HEK293 (cell line): ENCODE measurements around the gene PPEF1.

Experiments used
- CTCF ChIA-PET: fragments of 350-600 bp; formaldehyde crosslinking; extraction: SDS; loops from one replicate; lab custom pipeline; 2021; ENCODE audit warnings: antibody characterized with exemption; lab: Yijun Ruan, JAX
- POLR2A ChIA-PET: fragments of 300-600 bp; formaldehyde crosslinking; extraction: SDS; loops from one replicate; lab custom pipeline; 2020; ENCODE audit warnings: antibody characterized with exemption, inconsistent platforms; lab: Yijun Ruan, JAX
- H3K27ac ChIP-seq: fragments of 200-500 bp; sonication (Bioruptor generic); 2 replicates; pipeline ENCODE4 v1.5.1; 2014; ENCODE audit warnings: low read depth, low read length, control low read depth, inconsistent platforms; ENCODE audit errors: extremely low read depth
- H3K36me3 ChIP-seq, 2 experiments: fragments of 200-500 bp in 1 of 2; sonication (Bioruptor generic) in 1 of 2; 1 replicate in 1 of 2; 2 replicates in 1 of 2; pipeline ENCODE4 v1.5.1; 2014 to 2017; ENCODE audit warnings: inconsistent platforms in 2 of 2, low read length in 2 of 2; ENCODE audit not compliant: control insufficient read depth in 2 of 2, insufficient read depth in 1 of 2
- H3K4me1 ChIP-seq: fragments of 200-500 bp; sonication (Bioruptor generic); 2 replicates; pipeline ENCODE4 v1.5.1; 2014; ENCODE audit warnings: mild to moderate bottlenecking, low read length, inconsistent platforms; ENCODE audit not compliant: control insufficient read depth, insufficient read depth
- H3K4me3 ChIP-seq: 2 replicates; pipeline ENCODE4 v1.5.1; 2011; ENCODE audit warnings: low read depth, mild to moderate bottlenecking, control low read depth, low read length, moderate library complexity
- H3K9me3 ChIP-seq: fragments of 200-500 bp; sonication (Bioruptor generic); 2 replicates; pipeline ENCODE4 v1.5.1; 2014; ENCODE audit warnings: low read depth, low read length, inconsistent platforms; ENCODE audit not compliant: control insufficient read depth, insufficient read depth
- HOXC10 ChIP-seq: sonication (generic); formaldehyde crosslinking; IDR thresholded peaks from 2 replicates; pipeline ENCODE4 v1.8.1; 2023; ENCODE audit warnings: mild to moderate bottlenecking, missing genetic modification reagents
- KLF16 ChIP-seq: fragments of 450-650 bp; formaldehyde crosslinking; IDR thresholded peaks from 2 replicates; pipeline ENCODE4 v1.5.1; 2017; ENCODE audit warnings: missing biosample characterization, missing genetic modification characterization
- MEIS1 ChIP-seq: sonication (generic); formaldehyde crosslinking; IDR thresholded peaks from 2 replicates; pipeline ENCODE4 v1.8.1; 2022; ENCODE audit warnings: missing genetic modification reagents, mild to moderate bottlenecking, borderline replicate concordance
- PRDM1 ChIP-seq: fragments of 450-650 bp; formaldehyde crosslinking; IDR thresholded peaks from 2 replicates; pipeline ENCODE4; 2016; ENCODE audit warnings: missing biosample characterization, missing genetic modification characterization
- SCRT2 ChIP-seq: fragments of 450-650 bp; formaldehyde crosslinking; IDR thresholded peaks from 2 replicates; pipeline ENCODE4 v1.5.1; 2016; ENCODE audit warnings: missing biosample characterization, missing genetic modification characterization
- ZBTB10 ChIP-seq: fragments of 450-650 bp; formaldehyde crosslinking; IDR thresholded peaks from 2 replicates; pipeline ENCODE4 v1.5.1; 2016; ENCODE audit warnings: missing biosample characterization, missing genetic modification characterization
- ZFHX2 ChIP-seq: fragments of 450-650 bp; formaldehyde crosslinking; conservative IDR thresholded peaks from 2 replicates; pipeline ENCODE4 v1.5.1; 2016; ENCODE audit warnings: missing biosample characterization, missing genetic modification characterization
- ZNF155 ChIP-seq: fragments of 450-650 bp; formaldehyde crosslinking; IDR thresholded peaks from 2 replicates; pipeline ENCODE4 v1.5.1; 2016; ENCODE audit warnings: missing biosample characterization, missing genetic modification characterization
- ZNF184 ChIP-seq: fragments of 450-650 bp; IDR thresholded peaks from 2 replicates; pipeline ENCODE4 v1.5.1; 2018; ENCODE audit warnings: missing biosample characterization, mild to moderate bottlenecking, missing genetic modification characterization
- ZNF394 ChIP-seq: fragments of 450-650 bp; formaldehyde crosslinking; IDR thresholded peaks from 2 replicates; pipeline ENCODE4 v1.5.1; 2016; ENCODE audit warnings: missing biosample characterization, missing genetic modification characterization, mild to moderate bottlenecking, moderate library complexity, borderline replicate concordance
- ZNF398 ChIP-seq: fragments of 450-650 bp; formaldehyde crosslinking; IDR thresholded peaks from 2 replicates; pipeline ENCODE4 v1.5.1; 2017; ENCODE audit warnings: missing biosample characterization, missing genetic modification characterization
- ZNF473 ChIP-seq: fragments of 450-650 bp; formaldehyde crosslinking; IDR thresholded peaks from 2 replicates; pipeline ENCODE4 v1.5.1; 2017; ENCODE audit warnings: missing biosample characterization, missing genetic modification characterization
- ZNF518A ChIP-seq: fragments of 450-650 bp; formaldehyde crosslinking; conservative IDR thresholded peaks from 2 replicates; pipeline ENCODE4 v1.5.1; 2016; ENCODE audit warnings: low read depth, missing biosample characterization, missing genetic modification characterization
- ZNF529 ChIP-seq: fragments of 450-650 bp; formaldehyde crosslinking; IDR thresholded peaks from 2 replicates; pipeline ENCODE4 v1.5.1; 2017; ENCODE audit warnings: missing genetic modification characterization, missing biosample characterization; ENCODE audit not compliant: insufficient replicate concordance
- ZNF548 ChIP-seq: fragments of 450-650 bp; formaldehyde crosslinking; IDR thresholded peaks from 2 replicates; pipeline ENCODE4 v1.5.1; 2016; ENCODE audit warnings: missing biosample characterization, missing genetic modification characterization
- ZNF843 ChIP-seq: fragments of 450-650 bp; formaldehyde crosslinking; IDR thresholded peaks from 2 replicates; pipeline ENCODE4 v1.5.1; 2016; ENCODE audit warnings: missing biosample characterization, missing genetic modification characterization
- TF ChIP-seq, protein P1 (sequence below): fragments of 450-650 bp; formaldehyde crosslinking; IDR thresholded peaks from 2 replicates; pipeline ENCODE4 v1.5.1; 2016; ENCODE audit warnings: missing biosample characterization, missing genetic modification characterization

The PPEF1 gene

GRCh38 chrX:18702362-18703195, 4.9 kb upstream of the PPEF1 start (continued):
- TF ChIP-seq ZNF518A (tag by site-specific recombination) = 0 out of 2 replicates have a peak, but pooled peaks have one; percentile 24
- TF ChIP-seq ZNF473 = no peak
- TF ChIP-seq KLF16 (tag by site-specific recombination) = no peak
- no peak for TF ChIP-seq ZNF529
- no peak for TF ChIP-seq HOXC10 (CRISPR knock-in tag)
- TF ChIP-seq ZNF184 (tag by site-specific recombination) = peak; percentile 49; the same call in 1 of the 2 replicates

- no peaks in the 10 kb centered on the region for H3K4me1 ChIP-seq
- no peak overlapping the region for H3K27ac ChIP-seq
- H3K9me3 ChIP-seq = no peaks in the 10 kb centered on the region
- CTCF ChIA-PET = no interaction called here
- no peaks in the 10 kb centered on the region for H3K36me3 ChIP-seq
- no peak overlapping the region for H3K4me3 ChIP-seq
- no peak for TF ChIP-seq ZNF398 (tag by site-specific recombination)
- no peak for TF ChIP-seq MEIS1 (CRISPR knock-in tag)
- TF ChIP-seq PRDM1 (tag by site-specific recombination) = no peak
- TF ChIP-seq SCRT2 = no peak
- TF ChIP-seq ZNF155 (tag by site-specific recombination) = no peak
- TF ChIP-seq ZNF843 (tag by site-specific recombination) = no peak
- TF ChIP-seq, protein P1, sequence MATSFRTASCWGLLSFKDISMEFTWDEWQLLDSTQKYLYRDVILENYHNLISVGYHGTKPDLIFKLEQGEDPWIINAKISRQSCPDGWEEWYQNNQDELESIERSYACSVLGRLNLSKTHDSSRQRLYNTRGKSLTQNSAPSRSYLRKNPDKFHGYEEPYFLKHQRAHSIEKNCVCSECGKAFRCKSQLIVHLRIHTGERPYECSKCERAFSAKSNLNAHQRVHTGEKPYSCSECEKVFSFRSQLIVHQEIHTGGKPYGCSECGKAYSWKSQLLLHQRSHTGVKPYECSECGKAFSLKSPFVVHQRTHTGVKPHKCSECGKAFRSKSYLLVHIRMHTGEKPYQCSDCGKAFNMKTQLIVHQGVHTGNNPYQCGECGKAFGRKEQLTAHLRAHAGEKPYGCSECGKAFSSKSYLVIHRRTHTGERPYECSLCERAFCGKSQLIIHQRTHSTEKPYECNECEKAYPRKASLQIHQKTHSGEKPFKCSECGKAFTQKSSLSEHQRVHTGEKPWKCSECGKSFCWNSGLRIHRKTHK (tag by site-specific recombination) = no peak
- no peak for TF ChIP-seq ZFHX2 (tag by site-specific recombination)
- TF ChIP-seq ZBTB10 (tag by site-specific recombination) = no peak
- TF ChIP-seq ZNF394 (tag by site-specific recombination) = no peak
- no peak for TF ChIP-seq ZNF548
- POLR2A ChIA-PET = no interaction called here
Measured at GRCh38 chrX:18709833-18710232, 2.4 kb downstream of the PPEF1 start.
